Raji (cell line): ENCODE data around the gene SAMD14.

Experiments
- POLR2A ChIP-seq: IDR thresholded peaks from 2 replicates; pipeline ENCODE4 v1.6.1; 2011; ENCODE audit warnings: low read depth, low read length, control low read depth; ENCODE audit not compliant: insufficient read depth

SAMD14 gene

GRCh38 chr17:50062293-50063243 is 67.4 kb downstream of the SAMD14 start:
- no peak for TF ChIP-seq POLR2A

- TF ChIP-seq POLR2A: no peak
These were observed 68.8 kb downstream of the SAMD14 start for GRCh38 chr17:50060951-50061712.
